ENCODE measurements around the gene TF.
"Not testable (repeated sequence)": the region's sequence is repeated elsewhere in the genome, so short reads cannot be mapped to it uniquely, and the experiment has no call there.

TF gene

GRCh38 chr3:133767607-133768006 is 21.4 kb downstream of the TF start:
- DNase-seq = no peak

DNA sequence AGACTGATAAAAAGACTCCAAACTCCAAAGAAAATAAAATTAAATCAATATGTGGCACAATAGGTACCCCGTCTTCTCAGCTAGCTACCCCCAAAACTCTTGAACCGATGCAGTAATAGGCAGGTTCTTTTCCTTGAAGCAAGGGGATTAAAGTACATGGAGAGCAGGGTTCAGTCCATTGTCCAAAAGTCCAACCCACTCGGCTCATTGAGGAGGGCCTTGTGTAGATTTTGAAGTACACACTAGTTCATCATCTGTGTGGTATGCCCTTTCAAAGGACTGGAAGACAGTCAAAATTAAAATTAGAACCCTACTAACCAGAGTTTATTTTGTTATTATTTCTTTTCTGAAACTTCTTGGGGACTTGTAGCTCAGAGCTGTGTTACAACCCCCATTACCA is 23.3 kb downstream of the TF start:
- DNase-seq = no peak

GRCh38 chr3:133773732-133774131 is 27.5 kb downstream of the TF start:
- no peak for DNase-seq

DNA sequence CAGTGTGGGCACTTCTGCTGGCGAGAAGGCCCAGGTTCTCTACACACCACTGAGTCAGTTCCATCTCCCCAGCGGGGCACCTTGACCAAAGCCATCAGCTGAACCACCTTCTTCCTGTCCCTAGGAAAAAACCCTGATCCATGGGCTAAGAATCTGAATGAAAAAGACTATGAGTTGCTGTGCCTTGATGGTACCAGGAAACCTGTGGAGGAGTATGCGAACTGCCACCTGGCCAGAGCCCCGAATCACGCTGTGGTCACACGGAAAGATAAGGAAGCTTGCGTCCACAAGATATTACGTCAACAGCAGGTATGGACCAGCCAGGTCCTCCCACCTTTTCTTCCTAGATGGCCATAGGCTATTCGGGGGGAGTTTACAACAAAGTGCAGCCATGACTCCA is 29.1 kb downstream of the TF start:
- no peak for DNase-seq

- no peak for DNase-seq
Observed at GRCh38 chr3:133775835-133776234, 29.6 kb downstream of the TF start.

DNA sequence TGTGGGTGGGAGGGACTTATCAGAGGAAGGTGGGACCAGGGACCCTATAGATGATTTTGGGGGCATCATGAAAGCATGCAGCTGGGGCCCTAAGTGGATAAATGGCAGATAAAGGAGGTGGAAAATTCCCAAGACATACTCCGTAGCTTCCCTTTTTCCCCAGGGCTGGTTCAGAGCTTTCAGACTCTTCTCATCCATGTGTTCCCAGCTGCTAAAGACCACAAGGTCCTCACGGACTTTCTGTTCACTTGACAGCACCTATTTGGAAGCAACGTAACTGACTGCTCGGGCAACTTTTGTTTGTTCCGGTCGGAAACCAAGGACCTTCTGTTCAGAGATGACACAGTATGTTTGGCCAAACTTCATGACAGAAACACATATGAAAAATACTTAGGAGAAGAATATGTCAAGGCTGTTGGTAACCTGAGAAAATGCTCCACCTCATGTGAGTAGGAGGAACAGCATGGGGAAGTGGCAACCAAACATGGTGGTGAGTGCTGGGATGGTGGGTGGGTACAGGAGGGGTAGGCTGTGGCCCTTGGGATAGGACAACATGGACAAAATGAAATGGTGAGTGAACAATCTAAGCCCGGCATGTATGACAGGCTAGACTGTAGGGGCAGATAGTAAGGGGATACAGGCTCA is 30.7 kb downstream of the TF start:
- DNase-seq = no peak

- DNase-seq = no peak
Observed at GRCh38 chr3:133777807-133778568, 31.8 kb downstream of the TF start.

DNA sequence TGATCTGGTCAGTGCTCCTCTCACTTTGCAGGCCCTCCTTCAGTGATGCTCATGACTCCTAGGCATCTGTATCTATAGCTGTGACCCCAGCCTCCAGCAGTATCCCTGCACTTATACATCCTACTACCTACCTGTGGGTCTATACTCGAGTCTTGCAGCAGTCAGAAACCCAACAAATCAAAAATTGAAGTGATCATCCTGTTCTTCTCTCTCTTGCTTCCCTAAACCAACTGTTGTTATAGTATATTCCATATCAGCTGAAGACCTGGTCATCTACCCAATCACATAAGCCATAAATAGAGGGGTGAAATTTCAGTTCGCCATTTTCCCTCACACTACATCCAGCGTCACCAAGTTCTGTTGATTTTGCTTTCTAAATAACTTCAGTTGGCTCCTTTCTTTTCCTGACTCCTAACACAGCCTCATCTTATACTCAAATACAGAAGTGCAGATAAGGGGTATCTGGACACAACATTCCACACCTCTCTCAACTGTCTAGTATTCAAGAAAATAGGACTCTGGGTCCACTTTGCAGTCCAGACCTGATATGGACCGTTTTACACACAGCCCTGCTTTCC is 33.5 kb downstream of the TF start:
- no peak for DNase-seq

GRCh38 chr3:133780756-133781155 is 34.6 kb downstream of the TF start:
- DNase-seq = not testable (repeated sequence)

GRCh38 chr3:133781570-133781969 is 35.4 kb downstream of the TF start:
- DNase-seq = no peak

GRCh38 chr3:133782454-133782853 is 36.3 kb downstream of the TF start:
- no peak for DNase-seq

DNA sequence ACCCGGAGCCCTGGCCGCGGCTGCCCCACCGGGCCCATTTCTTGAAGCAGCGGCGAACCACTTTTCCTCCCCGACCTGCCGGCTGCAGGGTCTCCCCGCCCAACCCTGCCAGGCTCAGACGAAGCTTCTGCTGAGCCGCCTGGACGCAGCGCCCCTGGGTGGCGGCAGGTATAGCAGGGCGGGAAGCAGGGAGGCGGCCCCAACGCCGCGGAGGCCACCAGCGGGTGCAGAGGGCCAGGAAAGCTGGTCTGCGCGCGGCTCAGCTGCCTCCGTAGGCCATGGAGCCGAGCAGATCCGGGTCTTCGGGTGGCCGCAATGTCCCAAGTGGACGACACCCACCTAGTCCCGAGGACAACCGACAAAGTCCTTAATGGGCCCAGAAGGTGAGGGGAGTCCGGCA is 37.6 kb downstream of the TF start:
- no peak for DNase-seq

DNA sequence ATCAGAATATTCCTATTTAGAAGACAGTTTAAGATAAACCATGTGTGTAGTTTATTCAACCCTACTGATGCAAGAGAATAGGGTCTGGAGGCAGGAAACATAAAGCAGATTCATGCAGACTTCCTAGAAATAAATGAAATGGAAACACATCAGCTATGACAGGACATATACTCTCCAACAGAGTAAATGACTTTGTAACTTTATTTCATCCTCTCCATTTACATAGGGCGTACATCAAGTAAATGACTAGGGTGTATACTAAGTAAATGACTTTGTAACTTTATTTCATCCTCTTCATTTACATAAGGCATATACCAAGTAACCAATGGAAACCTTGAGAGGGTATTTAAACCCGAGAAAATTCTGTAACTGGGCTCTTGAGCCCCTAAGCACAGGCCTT is 41.8 kb downstream of the TF start:
- DNase-seq = no peak

DNA sequence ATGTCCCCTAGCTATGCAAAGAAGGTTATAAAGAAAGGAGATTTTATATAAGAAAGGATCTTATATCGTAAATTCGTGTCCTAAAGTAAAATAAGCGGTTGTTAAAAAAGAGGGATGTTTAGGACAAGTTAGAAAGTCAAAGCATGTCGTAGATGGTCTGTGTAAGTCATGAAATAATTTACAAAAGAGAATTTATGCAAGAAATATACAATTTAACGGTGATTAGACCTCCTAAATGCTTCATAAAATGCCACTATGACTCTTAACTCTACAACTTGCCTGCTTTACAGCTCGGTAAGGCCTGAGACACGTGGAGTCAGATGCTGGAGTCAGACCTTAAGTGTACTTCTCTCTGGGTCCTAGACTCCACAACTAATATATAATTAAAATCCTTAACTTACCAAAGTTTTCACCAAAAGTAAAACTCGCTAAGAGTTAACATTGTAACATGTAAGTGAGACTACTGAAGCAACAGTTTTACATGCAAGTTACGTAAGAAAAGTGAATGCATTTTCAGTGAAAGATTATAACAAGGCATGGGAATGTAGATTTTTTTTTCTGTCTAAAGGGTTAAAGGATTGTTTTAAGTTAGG is 46.1 kb downstream of the TF start:
- DNase-seq = no peak

GRCh38 chr3:133797396-133798105 is 51.4 kb downstream of the TF start:
- no peak for DNase-seq

DNA sequence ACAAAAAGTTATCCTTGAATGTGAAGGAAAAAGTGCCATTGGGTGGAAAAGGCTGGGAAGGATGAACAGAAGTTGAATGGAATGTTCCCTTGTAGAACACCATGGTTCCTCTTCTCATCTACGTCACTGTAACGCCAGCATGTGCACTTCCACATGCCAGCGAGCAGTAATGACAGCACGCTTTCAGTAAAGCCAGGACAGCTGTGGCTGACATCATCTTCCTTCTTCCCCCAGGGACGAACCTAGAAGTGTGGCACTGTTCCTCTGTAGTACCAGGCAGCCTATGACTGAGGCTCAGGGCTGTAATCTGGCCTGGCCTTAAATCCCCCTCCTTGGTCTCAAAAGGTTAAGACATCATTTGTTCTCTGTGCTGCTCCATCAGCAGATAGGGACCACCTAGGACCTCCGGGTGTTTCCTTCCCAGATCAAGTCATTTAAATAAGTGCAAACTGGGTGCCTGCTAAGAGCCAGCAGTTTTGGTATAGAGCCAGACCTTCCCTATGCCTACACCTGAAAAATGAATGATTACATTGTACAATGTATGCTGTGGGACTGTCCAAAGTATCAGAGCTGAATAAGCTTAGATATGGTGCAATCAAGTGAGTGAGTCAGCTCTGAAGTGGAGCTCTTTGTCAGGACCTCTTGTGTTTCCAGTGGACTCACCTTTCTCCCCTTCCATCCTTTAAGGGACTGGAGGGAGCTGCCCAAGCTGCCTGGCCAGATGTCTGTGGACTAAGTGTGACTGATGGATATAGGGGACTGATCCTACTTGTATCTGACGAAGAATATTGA is 53.8 kb downstream of the TF start:
- DNase-seq = no peak

- no peak for DNase-seq
Observed at GRCh38 chr3:133803469-133803868, 57.3 kb downstream of the TF start.

DNA sequence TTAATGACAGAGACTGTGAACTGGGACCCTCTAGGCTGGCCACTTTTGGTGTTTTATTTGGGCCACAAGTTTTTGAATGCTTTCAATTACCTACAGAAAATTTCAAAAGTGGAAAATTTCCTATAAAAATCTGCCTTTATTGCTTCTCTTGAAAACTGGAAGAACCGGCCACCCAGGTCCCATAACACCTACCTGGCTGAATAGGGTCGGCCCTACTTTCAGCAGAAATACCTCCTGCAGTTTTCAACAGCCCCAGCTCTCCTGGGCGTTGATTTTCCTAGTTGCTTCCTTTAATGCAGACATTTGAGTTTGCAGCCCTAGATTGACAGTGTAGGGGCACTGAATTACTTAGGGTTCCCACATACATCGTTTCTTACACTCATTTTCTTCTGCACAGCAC is 58.7 kb downstream of the TF start:
- DNase-seq = no peak

DNA sequence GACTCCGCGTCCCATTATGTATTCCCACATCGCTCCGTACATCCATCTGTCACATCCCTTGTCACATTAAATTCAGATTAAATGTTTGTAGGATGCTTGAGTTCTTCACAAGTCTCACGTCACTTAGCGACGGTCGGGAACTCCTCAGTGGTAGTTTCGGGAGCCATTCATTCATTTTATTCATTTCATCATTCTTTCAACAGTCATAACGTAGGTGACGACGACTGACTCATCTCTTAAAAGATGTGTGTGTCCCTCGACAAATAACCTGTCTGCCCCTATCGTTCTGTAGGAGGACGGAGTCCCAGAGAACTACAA is 59.1 kb downstream of the TF start:
- no peak for DNase-seq

DNA sequence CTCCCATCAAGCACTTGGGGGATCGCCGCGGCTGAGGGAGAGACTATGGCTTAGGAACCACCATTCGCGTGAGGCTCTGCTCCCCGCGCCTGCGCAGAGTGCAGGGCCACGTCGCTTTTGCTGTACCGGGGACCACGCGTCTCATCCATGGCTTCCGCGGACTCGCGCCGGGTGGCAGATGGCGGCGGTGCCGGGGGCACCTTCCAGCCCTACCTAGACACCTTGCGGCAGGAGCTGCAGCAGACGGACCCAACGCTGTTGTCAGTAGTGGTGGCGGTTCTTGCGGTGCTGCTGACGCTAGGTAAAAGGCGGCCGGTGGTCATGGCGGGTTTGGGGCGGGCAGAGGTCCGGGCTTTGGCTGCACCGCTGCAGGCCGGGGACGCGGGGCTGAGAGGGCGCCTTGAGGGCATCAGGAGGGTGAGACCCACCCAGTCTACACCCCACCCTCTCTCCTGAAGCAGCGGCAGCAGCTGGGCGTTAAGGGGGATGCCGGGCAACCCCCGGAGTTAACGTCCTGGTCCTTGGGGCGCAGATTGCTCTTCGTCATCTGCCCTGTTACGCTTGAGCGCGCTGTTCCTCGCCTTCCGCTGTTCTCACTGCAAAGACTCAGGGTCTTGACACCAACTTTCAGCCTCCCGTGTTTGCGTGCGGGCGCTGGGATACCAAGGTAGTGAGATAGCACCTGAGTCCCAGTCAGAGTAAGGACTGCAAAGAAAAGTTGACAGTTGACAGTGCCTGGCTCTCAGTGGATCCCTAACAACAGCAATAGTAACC is 59.7 kb downstream of the TF start, which contains the start of gene SRPRB:
Gene SRPRB, plus strand, starts transcription at position 114 of the 774 bp plus-strand sequence. Its CDS starts 34 bp downstream, at position 148.
- peak; percentile 90 for DNase-seq

GRCh38 chr3:133812872-133813271 is 66.7 kb downstream of the TF start:
- DNase-seq = peak; percentile 15

- DNase-seq = no peak
Observed at GRCh38 chr3:133815386-133815785, 69.2 kb downstream of the TF start.

Measured in NCI-H1694 treated with DMSO at 0.1 percent for 48 hours (cell line).